AG08396 (cell line): ENCODE measurements around the gene EBF3.

Experiments used
- DNase-seq: peaks from one replicate; pipeline ENCODE4 v3.0.0; 2012; ENCODE audit warnings: low spot score, mixed read lengths

Gene EBF3

GRCh38 chr10:129870961-129871621 is 93.0 kb downstream of the EBF3 start:
- no peak for DNase-seq

GRCh38 chr10:129870474-129870757 is 93.7 kb downstream of the EBF3 start:
- DNase-seq, result no peak

- no peak for DNase-seq
Measured at GRCh38 chr10:129869596-129870473, 94.2 kb downstream of the EBF3 start.

GRCh38 chr10:129868449-129869035 is 95.5 kb downstream of the EBF3 start:
- DNase-seq, result no peak

GRCh38 chr10:129867631-129868179 is 96.4 kb downstream of the EBF3 start:
- DNase-seq, result no peak

GRCh38 chr10:129866894-129867293 is 97.2 kb downstream of the EBF3 start:
- no peak for DNase-seq

GRCh38 chr10:129865960-129866359 is 98.1 kb downstream of the EBF3 start:
- no peak for DNase-seq

- no peak for DNase-seq
Measured at GRCh38 chr10:129865413-129865812, 98.7 kb downstream of the EBF3 start.

- DNase-seq, result no peak
Measured at GRCh38 chr10:129864601-129865126, 99.4 kb downstream of the EBF3 start.

GRCh38 chr10:129864082-129864481 is 100.0 kb downstream of the EBF3 start:
- DNase-seq, result no peak

- DNase-seq, result no peak
Measured at GRCh38 chr10:129863201-129863663, 100.8 kb downstream of the EBF3 start.

GRCh38 chr10:129861776-129862531 is 102.1 kb downstream of the EBF3 start:
- DNase-seq, result no peak

GRCh38 chr10:129860396-129860795 is 103.7 kb downstream of the EBF3 start:
- no peak for DNase-seq

- no peak for DNase-seq
Measured at GRCh38 chr10:129859536-129859935, 104.5 kb downstream of the EBF3 start.

- no peak for DNase-seq
Measured at GRCh38 chr10:129857242-129857960, 106.7 kb downstream of the EBF3 start.

GRCh38 chr10:129855836-129856563 is 108.1 kb downstream of the EBF3 start:
- DNase-seq, result no peak

GRCh38 chr10:129854796-129855705 is 109.0 kb downstream of the EBF3 start:
- no peak for DNase-seq

- DNase-seq, result no peak
Measured at GRCh38 chr10:129854158-129854557, 109.9 kb downstream of the EBF3 start.

GRCh38 chr10:129853562-129853903 is 110.5 kb downstream of the EBF3 start:
- DNase-seq, result peak; percentile 35
